Common myeloid progenitor, CD34-positive (primary cell): Measurements from ENCODE around the gene TCEANC2.

Experiments used
- CTCF ChIA-PET: fragments of 350-600 bp; sonication (Branson Sonifier 250); formaldehyde crosslinking; loops from one replicate; lab custom pipeline; 2021; ENCODE audit warnings: antibody characterized with exemption; lab: Charles Lee
- POLR2A ChIA-PET: fragments of 350-600 bp; sonication (Branson Sonifier 250); formaldehyde crosslinking; loops from one replicate; lab custom pipeline; 2021; ENCODE audit warnings: antibody characterized with exemption; lab: Charles Lee
- DNase-seq, 3 donors: peaks; one replicate each; pipeline versions ENCODE4 v3.0.0 to v3.0.0-alpha.2; 2013
- H3K27ac ChIP-seq, 2 experiments: 1 replicate in 1 of 2; 2 replicates in 1 of 2; pipeline ENCODE4 v1.7.0; 2013; ENCODE audit warnings: inconsistent platforms in 2 of 2, low read length in 2 of 2, mild to moderate bottlenecking in 2 of 2, low read depth in 1 of 2, moderate library complexity in 1 of 2; ENCODE audit not compliant: severe bottlenecking in 2 of 2, insufficient read depth in 1 of 2, poor library complexity in 1 of 2
- H3K27me3 ChIP-seq, 5 experiments: replicated peaks in 2 of 5; 1 replicate in 3 of 5; 2 replicates in 2 of 5; pipeline versions ENCODE4 v1.6.1 to v1.7.0; 2013; ENCODE audit warnings: low read length in 4 of 5, mild to moderate bottlenecking in 2 of 5, moderate library complexity in 2 of 5, inconsistent platforms in 1 of 5; ENCODE audit not compliant: insufficient read depth in 5 of 5, control insufficient read depth in 4 of 5
- H3K36me3 ChIP-seq, 4 experiments: 1 replicate in 2 of 4; 2 replicates in 2 of 4; pipeline versions ENCODE4 v1.6.1 to v1.7.0; 2013; ENCODE audit warnings: low read length in 3 of 4, control low read depth in 1 of 4, mild to moderate bottlenecking in 1 of 4; ENCODE audit not compliant: control insufficient read depth in 4 of 4, insufficient read depth in 4 of 4
- H3K4me1 ChIP-seq, 4 experiments: 1 replicate in 3 of 4; 2 replicates in 1 of 4; pipeline versions ENCODE4 v1.6.1 to v1.7.1; 2013; ENCODE audit warnings: low read length in 3 of 4, mild to moderate bottlenecking in 3 of 4, control low read depth in 1 of 4, inconsistent platforms in 1 of 4, moderate library complexity in 1 of 4; ENCODE audit not compliant: control insufficient read depth in 4 of 4, insufficient read depth in 4 of 4; ENCODE audit errors: control extremely low read depth in 1 of 4
- H3K4me3 ChIP-seq, 7 experiments: 1 replicate in 4 of 7; 2 replicates in 3 of 7; pipeline versions ENCODE4 v1.5.1 to v1.7.0; 2013; ENCODE audit warnings: mild to moderate bottlenecking in 7 of 7, low read length in 6 of 7, moderate library complexity in 6 of 7, inconsistent platforms in 2 of 7, low read depth in 2 of 7, control low read depth in 1 of 7; ENCODE audit not compliant: insufficient read depth in 4 of 7, control insufficient read depth in 1 of 7; ENCODE audit errors: extremely low read depth in 1 of 7
- H3K9me3 ChIP-seq, 5 experiments: 1 replicate in 4 of 5; 2 replicates in 1 of 5; pipeline versions ENCODE4 v1.6.1 to v1.7.1; 2013; ENCODE audit warnings: low read length in 4 of 5, mild to moderate bottlenecking in 2 of 5, inconsistent platforms in 1 of 5, low read depth in 1 of 5, moderate library complexity in 1 of 5; ENCODE audit not compliant: control insufficient read depth in 4 of 5, insufficient read depth in 2 of 5; ENCODE audit errors: control extremely low read depth in 1 of 5
- WGBS: methylation state at CpG from one replicate; pipeline ENCODE4 v1.1.5; 2013; ENCODE audit not compliant: insufficient coverage; 5-methylcytosine and 5-hydroxymethylcytosine counted together

Gene TCEANC2

GRCh38 chr1:54151013-54151412, 97.6 kb downstream of the TCEANC2 start:
- WGBS = 100% methylated on average over 3 of the region's 5 CpGs
- POLR2A ChIA-PET = no interaction called here
- H3K4me3 ChIP-seq = no peak overlapping the region

GRCh38 chr1:54152696-54153095, 99.3 kb downstream of the TCEANC2 start, which contains the start of gene CDCP2:
Gene CDCP2, minus strand, starts transcription at chr1:54153000. Its CDS starts 78 bp downstream, at chr1:54152922.
- WGBS = 98% methylated on average over 5 of the region's 5 CpGs
- no peak for DNase-seq
- CTCF ChIA-PET = no interaction called here
- H3K4me3 ChIP-seq = no peak within 1 kb of the TSS
- peaks cover 0 to 11% (median 5%) of the 10 kb centered on the region in 4 experiments for H3K4me1 ChIP-seq
- H3K27me3 ChIP-seq = no peaks in the 10 kb centered on the region
- no peaks in the 10 kb centered on the region for H3K36me3 ChIP-seq
- no peak within 1 kb of the TSS for H3K27ac ChIP-seq
- POLR2A ChIA-PET = no interaction called here
- H3K9me3 ChIP-seq = no peaks in the 10 kb centered on the region

More at GRCh38 chr1:54151013-54151412, 97.6 kb downstream of the TCEANC2 start:
- H3K27ac ChIP-seq = no peak overlapping the region
- no peak for DNase-seq
- peaks cover 0 to 7% (median 5%) of the 10 kb centered on the region in 4 experiments for H3K4me1 ChIP-seq
- H3K9me3 ChIP-seq = no peaks in the 10 kb centered on the region
- H3K36me3 ChIP-seq = no peaks in the 10 kb centered on the region
- H3K27me3 ChIP-seq = no peaks in the 10 kb centered on the region
- CTCF ChIA-PET = interaction anchor here (2.1 kb wide), 1 partner anchor 13 kb away, joined by 8 read pairs; no protein-coding TSS in a partner anchor

GRCh38 chr1:54153535-54154439, 100.4 kb downstream of the TCEANC2 start:
- ChIA-PET POLR2A (no interaction called here), CTCF (no interaction called here)
- no peak overlapping the region for H3K27ac ChIP-seq
- H3K4me3 ChIP-seq = no peak overlapping the region
- no peaks in the 10 kb centered on the region for H3K9me3 ChIP-seq
- no peaks in the 10 kb centered on the region for H3K36me3 ChIP-seq
- DNase-seq = no peak
- 83% methylated on average over 17 of the region's 19 CpGs for WGBS
- H3K27me3 ChIP-seq = no peaks in the 10 kb centered on the region
- H3K4me1 ChIP-seq = peaks cover 0 to 11% (median 5%) of the 10 kb centered on the region in 4 experiments
